Lung (tissue), 12 donors: ENCODE data around the gene HSPB7. TPM values are rescaled to one million over a fixed set of nuclear protein-coding genes. Genes with fewer than 3 reads are reported as not detected.
"Not testable (repeated sequence)": the region's sequence is repeated elsewhere in the genome, so short reads cannot be mapped to it uniquely, and the experiment has no call there.

Experiments used
- ATAC-seq: fragments of 200-7000 bp; cut with Tn5 transposase; one replicate; pipeline ENCODE4 v1.9.1; 2020; ENCODE audit warnings: moderate number of reproducible peaks; ENCODE audit not compliant: insufficient read depth, low FRiP score
- DNase-seq, 3 donors: peaks; one replicate each; pipeline ENCODE4 v3.0.0-alpha.2; 2013 to 2017
- H3K27ac ChIP-seq, 2 donors: one replicate each; pipeline ENCODE4 v1.5.1; 2013; ENCODE audit warnings: mild to moderate bottlenecking in 2 of 2, moderate library complexity in 2 of 2, control low read depth in 1 of 2, inconsistent platforms in 1 of 2, low read depth in 1 of 2, low read length in 1 of 2
- H3K27me3 ChIP-seq, 3 donors: one replicate each; pipeline ENCODE4 v1.5.1; 2013; ENCODE audit warnings: low read length in 2 of 3; ENCODE audit not compliant: control insufficient read depth in 3 of 3, insufficient read depth in 3 of 3
- H3K36me3 ChIP-seq, 4 donors: one replicate each; pipeline ENCODE4 v1.5.1; 2013; ENCODE audit warnings: low read length in 4 of 4, mild to moderate bottlenecking in 1 of 4, moderate library complexity in 1 of 4; ENCODE audit not compliant: control insufficient read depth in 4 of 4, insufficient read depth in 4 of 4
- H3K4me1 ChIP-seq, 5 donors: one replicate each; pipeline ENCODE4 v1.5.1; 2013; ENCODE audit warnings: low read length in 5 of 5, mild to moderate bottlenecking in 2 of 5, moderate library complexity in 1 of 5; ENCODE audit not compliant: control insufficient read depth in 5 of 5, insufficient read depth in 5 of 5
- H3K4me3 ChIP-seq: one replicate; pipeline ENCODE4 v1.5.1; 2013; ENCODE audit warnings: mild to moderate bottlenecking, control low read depth, moderate library complexity
- H3K9ac ChIP-seq, 2 donors: one replicate each; pipeline ENCODE4 v1.5.1; 2013; ENCODE audit warnings: low read length in 2 of 2, control low read depth in 1 of 2; ENCODE audit not compliant: insufficient read depth in 1 of 2
- H3K9me3 ChIP-seq, 4 donors: one replicate each; pipeline ENCODE4 v1.5.1; 2013; ENCODE audit warnings: low read length in 3 of 4, mild to moderate bottlenecking in 1 of 4, moderate library complexity in 1 of 4; ENCODE audit not compliant: control insufficient read depth in 4 of 4, insufficient read depth in 3 of 4
- CTCF ChIP-seq: IDR thresholded peaks from 2 replicates; pipeline ENCODE4 v1.5.1; 2012; ENCODE audit warnings: mild to moderate bottlenecking; ENCODE audit errors: control extremely low read depth, extremely low read depth
- WGBS, 2 donors: extraction: QIAGEN DNeasy Blood & Tissue Kit; methylation state at CpG; one replicate each; pipeline ENCODE4 v1.1.7; 2013; 5-methylcytosine and 5-hydroxymethylcytosine counted together
- polyA plus RNA-seq, 2 donors: library from polyadenylated mRNA; stranded (reverse); fragments of 200-250 nt; gene quantifications; one replicate each; pipeline ENCODE4 v1.2.1, GENCODE V29; 2013
- total RNA-seq, 2 donors: library from RNA; depleted of rRNA in 1 of 2; stranded (reverse); fragments of >200 nt in 1 of 2; gene quantifications; one replicate each; pipeline ENCODE4 v1.2.1, GENCODE V29; 2014 to 2021
- donor health status: control.
- donor health status: control.
- donor health status: Bipolar disorder and iron deficiency.
- donor health status: healthy.
- donor health status: DM: yes; HTN: yes; CAD: no.

Gene HSPB7
- total and polyA plus RNA-seq, 4 donors: 2.4 to 34.2 (median 11.4) TPM

- ATAC-seq: no peak
- WGBS, 2 donors: 88% methylated on average over 8 of the region's 8 CpGs
- DNase-seq: no peak
Observed at GRCh38 chr1:16041200-16041599, 23.4 kb upstream of the HSPB7 start.

GRCh38 chr1:16039871-16040270 lies 22.0 kb upstream of the HSPB7 start:
- not testable (repeated sequence) for H3K4me3 ChIP-seq, DNase-seq, H3K9me3 ChIP-seq, H3K36me3 ChIP-seq, H3K27me3 ChIP-seq, H3K27ac ChIP-seq, ATAC-seq, H3K9ac ChIP-seq, H3K4me1 ChIP-seq
- WGBS, 2 donors: 75 to 88% methylated on average over 7 to 8 of the region's 8 CpGs

More at GRCh38 chr1:16041200-16041599, 23.4 kb upstream of the HSPB7 start:
- Histone ChIP-seq H3K4me1 (peaks cover 0 to 3% (median 0%) of the 10 kb centered on the region in 5 donors), H3K9ac (no peak overlapping the region), H3K4me3 (no peak overlapping the region), H3K9me3 (no peaks in the 10 kb centered on the region), H3K27me3 (no peaks in the 10 kb centered on the region), H3K27ac (no peak overlapping the region), H3K36me3 (no peaks in the 10 kb centered on the region)
- TF ChIP-seq CTCF: no peak

GRCh38 chr1:16038620-16038912 lies 20.7 kb upstream of the HSPB7 start:
- no peaks in the 10 kb centered on the region for H3K4me1 ChIP-seq
- H3K36me3 ChIP-seq: no peaks in the 10 kb centered on the region
- TF ChIP-seq CTCF: no peak
- 85 to 92% methylated on average over 4 of the region's 4 CpGs for WGBS, 2 donors
- H3K9me3 ChIP-seq: no peaks in the 10 kb centered on the region
- ATAC-seq: no peak
- no peak overlapping the region for H3K4me3 ChIP-seq
- no peak overlapping the region for H3K27ac ChIP-seq
- no peak for DNase-seq
- H3K9ac ChIP-seq: no peak overlapping the region
- H3K27me3 ChIP-seq: no peaks in the 10 kb centered on the region

GRCh38 chr1:16036461-16036860 lies 18.6 kb upstream of the HSPB7 start:
- not testable (repeated sequence) for ATAC-seq

GRCh38 chr1:16033103-16033632 lies 15.3 kb upstream of the HSPB7 start:
- H3K9me3 ChIP-seq, H3K4me3 ChIP-seq, ATAC-seq, DNase-seq, H3K27ac ChIP-seq, H3K4me1 ChIP-seq, H3K9ac ChIP-seq, H3K27me3 ChIP-seq, H3K36me3 ChIP-seq: not testable (repeated sequence)
- WGBS, 2 donors: 57 to 63% methylated on average over 7 of the region's 7 CpGs

More at GRCh38 chr1:16036461-16036860, 18.6 kb upstream of the HSPB7 start:
- not testable (repeated sequence) for H3K27ac ChIP-seq, H3K27me3 ChIP-seq, DNase-seq, H3K4me3 ChIP-seq, H3K4me1 ChIP-seq, H3K36me3 ChIP-seq, H3K9me3 ChIP-seq, H3K9ac ChIP-seq
- WGBS, 2 donors: 86 to 89% methylated on average over 10 of the region's 11 CpGs
